Astrocyte (in vitro differentiated cells and primary cell): Measurements from ENCODE around the gene CAMK2N1. TPM values are rescaled to one million over a fixed set of nuclear protein-coding genes. Genes with fewer than 3 reads are reported as not detected.
A peak's percentile ranks its signal among the peaks of the same experiment; 100 is the strongest.

Experiments
- DNase-seq: peaks from one replicate; pipeline ENCODE4 v3.0.0-alpha.2; 2010; ENCODE audit warnings: low read depth
- FAIRE-seq: peaks from 2 replicates; lab custom pipeline; 2011; peaks lifted over from hg19 to GRCh38; lab: Jason Lieb, UNC
- H2AFZ ChIP-seq: 2 replicates; pipeline ENCODE4 v1.6.0; 2012; ENCODE audit warnings: low read depth, low read length, inconsistent platforms
- H3K27ac ChIP-seq: 2 replicates; pipeline ENCODE4 v1.5.1; 2011; ENCODE audit warnings: low read depth, low read length, inconsistent platforms
- H3K27me3 ChIP-seq: 2 replicates; pipeline ENCODE4 v1.6.0; 2011; ENCODE audit warnings: low read length, inconsistent platforms; ENCODE audit not compliant: insufficient read depth
- H3K36me3 ChIP-seq: 2 replicates; pipeline ENCODE4 v1.5.1; 2011; ENCODE audit warnings: low read length, inconsistent platforms; ENCODE audit not compliant: insufficient read depth
- H3K4me1 ChIP-seq: 2 replicates; pipeline ENCODE4 v1.5.1; 2011; ENCODE audit warnings: low read length, inconsistent platforms; ENCODE audit not compliant: insufficient read depth
- H3K4me2 ChIP-seq: 2 replicates; pipeline ENCODE4 v1.6.0; 2012; ENCODE audit warnings: low read length, inconsistent platforms
- H3K4me3 ChIP-seq: 2 replicates; pipeline ENCODE4 v1.5.1; 2011; ENCODE audit warnings: low read depth, mild to moderate bottlenecking, low read length, inconsistent platforms; ENCODE audit not compliant: insufficient read depth
- H3K79me2 ChIP-seq: 2 replicates; pipeline ENCODE4 v1.6.0; 2012; ENCODE audit warnings: mild to moderate bottlenecking, low read length, inconsistent platforms; ENCODE audit not compliant: insufficient read depth
- H3K9ac ChIP-seq: 2 replicates; pipeline ENCODE4 v1.6.0; 2012; ENCODE audit warnings: mild to moderate bottlenecking, low read length, inconsistent platforms
- H3K9me3 ChIP-seq: 2 replicates; pipeline ENCODE4 v1.5.1; 2012; ENCODE audit warnings: low read depth, mild to moderate bottlenecking, low read length, inconsistent platforms; ENCODE audit not compliant: insufficient read depth
- H4K20me1 ChIP-seq: 2 replicates; pipeline ENCODE4 v1.6.0; 2012; ENCODE audit warnings: low read length, inconsistent platforms; ENCODE audit not compliant: insufficient read depth
- H3K27ac Mint-ChIP-seq: one replicate; pipeline ENCODE4 v1.8.0; 2021; ENCODE audit warnings: mild to moderate bottlenecking, mixed read lengths; ENCODE audit not compliant: unreplicated experiment
- H3K27me3 Mint-ChIP-seq: one replicate; pipeline ENCODE4 v1.8.0; 2021; ENCODE audit warnings: low read depth, mixed read lengths; ENCODE audit not compliant: unreplicated experiment
- H3K36me3 Mint-ChIP-seq: one replicate; pipeline ENCODE4 v1.8.0; 2021; ENCODE audit warnings: low read depth, mixed read lengths; ENCODE audit not compliant: unreplicated experiment
- H3K4me1 Mint-ChIP-seq: one replicate; pipeline ENCODE4 v1.8.0; 2021; ENCODE audit warnings: low read depth, mixed read lengths; ENCODE audit not compliant: unreplicated experiment
- H3K4me3 Mint-ChIP-seq: one replicate; pipeline ENCODE4 v1.8.0; 2021; ENCODE audit warnings: mild to moderate bottlenecking, moderate library complexity, mixed read lengths; ENCODE audit not compliant: unreplicated experiment
- H3K9me3 Mint-ChIP-seq: one replicate; pipeline ENCODE4 v1.8.0; 2021; ENCODE audit warnings: mild to moderate bottlenecking, mixed read lengths; ENCODE audit not compliant: unreplicated experiment
- EZH2 ChIP-seq: IDR thresholded peaks from 2 replicates; pipeline ENCODE4 v1.6.1; 2012; ENCODE audit warnings: mild to moderate bottlenecking, low read length, inconsistent platforms; ENCODE audit not compliant: insufficient read depth
- total RNA-seq: library from RNA; stranded (reverse); gene quantifications from 2 replicates; pipeline ENCODE4 v1.2.1, GENCODE V29; 2021
- TF ChIP-seq, protein P1 (sequence below): IDR thresholded peaks from 2 replicates; pipeline ENCODE4 v1.5.1; 2011; ENCODE audit warnings: low read depth, mild to moderate bottlenecking, inconsistent platforms, low read length, moderate library complexity; ENCODE audit not compliant: insufficient read depth

CAMK2N1 gene
- total RNA-seq, 1 donor from 2014 or later, result 18.9 TPM

DNA sequence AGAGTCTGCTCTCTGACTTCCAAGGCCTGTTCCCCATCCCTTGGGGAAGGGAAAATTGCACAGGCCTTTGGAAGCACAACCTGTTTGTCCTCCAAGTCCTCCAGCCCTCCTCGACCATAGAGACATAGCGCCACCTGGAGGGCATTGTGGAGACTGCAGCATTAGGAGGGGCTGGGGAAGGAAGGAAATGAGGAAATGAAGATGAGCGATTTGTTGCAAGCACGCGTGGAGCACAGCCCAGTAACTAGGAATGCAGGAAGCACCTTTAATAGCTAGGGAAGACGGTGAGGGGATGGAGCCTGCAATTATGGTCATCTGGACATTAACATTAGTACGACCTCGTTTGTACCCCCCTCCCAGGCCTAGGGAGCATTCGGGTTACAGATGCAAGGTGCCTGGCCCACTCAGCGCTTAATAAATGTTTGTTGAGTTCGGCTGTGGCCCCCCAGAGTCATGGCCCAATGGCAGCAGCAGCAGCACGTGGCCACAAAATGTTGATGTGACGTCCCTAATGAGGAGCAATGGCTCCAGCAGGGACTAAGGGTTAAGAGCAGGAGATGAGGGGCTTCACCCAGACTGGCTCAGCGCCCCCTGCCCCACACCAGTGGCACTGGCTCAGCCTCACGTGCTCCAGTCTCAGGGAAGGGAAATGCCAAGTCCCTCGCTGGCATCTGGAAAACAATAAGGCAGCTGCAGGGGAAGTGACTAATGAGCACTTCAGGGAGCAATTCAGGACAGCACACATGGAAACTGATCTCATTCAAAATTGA lies 8.0 kb upstream of the CAMK2N1 start:
- FAIRE-seq (peak; percentile 50), DNase-seq (peak; percentile 69)
- Histone ChIP-seq H3K4me2 (peak overlapping the region; percentile 70), H3K9me3 (no peaks in the 10 kb centered on the region), H3K27me3 (no peaks in the 10 kb centered on the region), H3K4me1 (peaks cover 30% of the 10 kb centered on the region), H2AFZ (peak overlapping the region; percentile 2), H3K4me3 (no peak overlapping the region), H3K36me3 (no peaks in the 10 kb centered on the region), H3K79me2 (no peaks in the 10 kb centered on the region), H4K20me1 (peaks cover 5% of the 10 kb centered on the region), H3K27ac (peak overlapping the region; percentile 66), H3K9ac (peak overlapping the region; percentile 19)
- H3K27me3 Mint-ChIP-seq, result peaks cover 18% of the 10 kb centered on the region
- TF ChIP-seq, protein P1, sequence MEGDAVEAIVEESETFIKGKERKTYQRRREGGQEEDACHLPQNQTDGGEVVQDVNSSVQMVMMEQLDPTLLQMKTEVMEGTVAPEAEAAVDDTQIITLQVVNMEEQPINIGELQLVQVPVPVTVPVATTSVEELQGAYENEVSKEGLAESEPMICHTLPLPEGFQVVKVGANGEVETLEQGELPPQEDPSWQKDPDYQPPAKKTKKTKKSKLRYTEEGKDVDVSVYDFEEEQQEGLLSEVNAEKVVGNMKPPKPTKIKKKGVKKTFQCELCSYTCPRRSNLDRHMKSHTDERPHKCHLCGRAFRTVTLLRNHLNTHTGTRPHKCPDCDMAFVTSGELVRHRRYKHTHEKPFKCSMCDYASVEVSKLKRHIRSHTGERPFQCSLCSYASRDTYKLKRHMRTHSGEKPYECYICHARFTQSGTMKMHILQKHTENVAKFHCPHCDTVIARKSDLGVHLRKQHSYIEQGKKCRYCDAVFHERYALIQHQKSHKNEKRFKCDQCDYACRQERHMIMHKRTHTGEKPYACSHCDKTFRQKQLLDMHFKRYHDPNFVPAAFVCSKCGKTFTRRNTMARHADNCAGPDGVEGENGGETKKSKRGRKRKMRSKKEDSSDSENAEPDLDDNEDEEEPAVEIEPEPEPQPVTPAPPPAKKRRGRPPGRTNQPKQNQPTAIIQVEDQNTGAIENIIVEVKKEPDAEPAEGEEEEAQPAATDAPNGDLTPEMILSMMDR, result peak; percentile 99
- TF ChIP-seq EZH2, result no peak
- H3K36me3 Mint-ChIP-seq, result peaks cover 5% of the 10 kb centered on the region
- peaks cover 18% of the 10 kb centered on the region for H3K4me1 Mint-ChIP-seq
- H3K27ac Mint-ChIP-seq, result no peak overlapping the region
- H3K9me3 Mint-ChIP-seq, result no peaks in the 10 kb centered on the region
- H3K4me3 Mint-ChIP-seq, result no peak overlapping the region

DNA sequence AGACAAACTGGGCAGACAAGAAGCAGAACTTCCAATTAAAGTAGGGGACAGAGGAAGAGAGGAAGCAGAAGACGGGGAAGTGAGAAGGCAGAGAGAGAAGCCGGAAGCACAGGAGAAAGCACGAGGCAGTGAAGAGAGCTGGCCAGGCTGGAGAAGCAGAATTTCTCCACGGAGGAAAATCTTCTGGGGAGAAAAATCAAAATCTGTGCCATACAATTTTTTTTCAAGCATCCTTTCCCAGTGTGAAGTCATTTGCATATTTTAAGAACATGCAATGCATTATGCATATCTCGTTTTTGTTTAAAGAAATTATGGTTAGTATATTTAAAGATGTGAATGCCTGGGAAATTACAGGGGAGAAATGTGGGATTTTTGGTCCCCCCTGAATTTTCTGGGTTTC lies 7.3 kb upstream of the CAMK2N1 start:
- H3K9ac ChIP-seq, result no peak overlapping the region
- Mint-ChIP-seq H3K27me3 (peaks cover 25% of the 10 kb centered on the region), H3K27ac (peak overlapping the region; percentile 35), H3K36me3 (peaks cover 5% of the 10 kb centered on the region), H3K4me3 (no peak overlapping the region), H3K4me1 (peaks cover 18% of the 10 kb centered on the region), H3K9me3 (no peaks in the 10 kb centered on the region)
- no peak for DNase-seq
- H3K27ac ChIP-seq, result no peak overlapping the region
- H3K4me1 ChIP-seq, result peaks cover 30% of the 10 kb centered on the region
- no peak overlapping the region for H3K4me3 ChIP-seq
- no peaks in the 10 kb centered on the region for H3K79me2 ChIP-seq
- no peaks in the 10 kb centered on the region for H3K27me3 ChIP-seq
- no peak overlapping the region for H3K4me2 ChIP-seq
- FAIRE-seq, result no peak
- H2AFZ ChIP-seq, result no peak overlapping the region
- no peaks in the 10 kb centered on the region for H3K36me3 ChIP-seq
- TF ChIP-seq, protein P1, result no peak
- TF ChIP-seq EZH2, result no peak
- H3K9me3 ChIP-seq, result no peaks in the 10 kb centered on the region
- H4K20me1 ChIP-seq, result peaks cover 5% of the 10 kb centered on the region

DNA sequence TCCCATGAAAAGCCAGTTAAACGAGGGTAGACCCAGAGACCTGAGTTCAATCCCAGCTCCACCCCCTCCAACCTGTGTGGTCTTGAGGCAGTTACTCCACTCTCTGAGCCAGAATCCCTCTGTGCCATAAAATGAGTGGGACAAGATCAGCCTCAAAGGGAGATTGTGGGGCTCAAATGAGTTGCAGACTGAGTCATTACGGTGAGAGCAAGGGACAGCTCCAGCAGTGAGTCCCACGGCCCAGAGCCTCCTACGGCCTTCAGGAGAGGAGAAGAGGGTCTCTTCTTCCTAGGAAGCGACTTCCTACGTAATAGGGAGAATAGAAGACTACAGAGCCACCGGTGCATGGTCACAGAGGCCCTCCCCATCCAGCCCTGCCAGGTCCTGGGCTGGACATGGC lies 6.7 kb upstream of the CAMK2N1 start:
- H3K36me3 ChIP-seq, result no peaks in the 10 kb centered on the region
- H3K4me1 ChIP-seq, result peaks cover 30% of the 10 kb centered on the region
- no peaks in the 10 kb centered on the region for H3K79me2 ChIP-seq
- DNase-seq, result no peak
- peaks cover 4% of the 10 kb centered on the region for H3K36me3 Mint-ChIP-seq
- H3K4me1 Mint-ChIP-seq, result peaks cover 18% of the 10 kb centered on the region
- H3K4me3 Mint-ChIP-seq, result peak overlapping the region; percentile 24
- TF ChIP-seq, protein P1, result no peak
- no peak for TF ChIP-seq EZH2
- H3K27ac Mint-ChIP-seq, result peak overlapping the region; percentile 35
- H3K4me2 ChIP-seq, result no peak overlapping the region
- no peak overlapping the region for H3K9ac ChIP-seq
- peaks cover 2% of the 10 kb centered on the region for H4K20me1 ChIP-seq
- peaks cover 31% of the 10 kb centered on the region for H3K27me3 Mint-ChIP-seq
- H3K27me3 ChIP-seq, result no peaks in the 10 kb centered on the region
- H2AFZ ChIP-seq, result no peak overlapping the region
- no peaks in the 10 kb centered on the region for H3K9me3 Mint-ChIP-seq
- H3K27ac ChIP-seq, result no peak overlapping the region
- H3K4me3 ChIP-seq, result no peak overlapping the region
- no peaks in the 10 kb centered on the region for H3K9me3 ChIP-seq
- no peak for FAIRE-seq
